ENCODE results near the gene ZNF665.

DNA sequence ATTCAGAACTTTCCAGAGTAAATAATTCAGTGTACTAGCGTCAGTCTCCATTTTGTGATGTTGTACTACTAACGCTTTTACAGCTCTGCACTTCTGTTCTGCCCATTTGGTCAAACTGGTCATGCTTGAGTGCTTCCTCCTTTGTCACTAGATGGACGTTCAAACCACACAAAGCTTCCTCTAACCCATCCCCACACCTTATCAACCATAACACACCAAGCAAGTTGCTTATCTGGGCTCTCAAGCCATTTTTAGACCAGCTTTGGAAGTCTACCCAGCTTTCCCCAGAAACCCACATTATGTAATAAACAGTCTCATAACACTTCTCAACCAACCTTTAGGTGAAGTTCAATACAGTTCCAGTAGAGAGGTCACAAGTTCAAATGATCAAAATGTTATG is 32.0 kb downstream of the ZNF665 start:
- TF ChIP-seq, protein P1, sequence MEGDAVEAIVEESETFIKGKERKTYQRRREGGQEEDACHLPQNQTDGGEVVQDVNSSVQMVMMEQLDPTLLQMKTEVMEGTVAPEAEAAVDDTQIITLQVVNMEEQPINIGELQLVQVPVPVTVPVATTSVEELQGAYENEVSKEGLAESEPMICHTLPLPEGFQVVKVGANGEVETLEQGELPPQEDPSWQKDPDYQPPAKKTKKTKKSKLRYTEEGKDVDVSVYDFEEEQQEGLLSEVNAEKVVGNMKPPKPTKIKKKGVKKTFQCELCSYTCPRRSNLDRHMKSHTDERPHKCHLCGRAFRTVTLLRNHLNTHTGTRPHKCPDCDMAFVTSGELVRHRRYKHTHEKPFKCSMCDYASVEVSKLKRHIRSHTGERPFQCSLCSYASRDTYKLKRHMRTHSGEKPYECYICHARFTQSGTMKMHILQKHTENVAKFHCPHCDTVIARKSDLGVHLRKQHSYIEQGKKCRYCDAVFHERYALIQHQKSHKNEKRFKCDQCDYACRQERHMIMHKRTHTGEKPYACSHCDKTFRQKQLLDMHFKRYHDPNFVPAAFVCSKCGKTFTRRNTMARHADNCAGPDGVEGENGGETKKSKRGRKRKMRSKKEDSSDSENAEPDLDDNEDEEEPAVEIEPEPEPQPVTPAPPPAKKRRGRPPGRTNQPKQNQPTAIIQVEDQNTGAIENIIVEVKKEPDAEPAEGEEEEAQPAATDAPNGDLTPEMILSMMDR (IDR thresholded peaks at IDR 0.05) = no peak
- no peak for TF ChIP-seq POLR2A (IDR thresholded peaks at IDR 0.05)
